Tibial artery (tissue), 4 donors: ENCODE results near the gene PIGU.
"Not testable (repeated sequence)": the region's sequence is repeated elsewhere in the genome, so short reads cannot be mapped to it uniquely, and the experiment has no call there.

ENCODE experiments used
- DNase-seq, 2 donors: peaks; one replicate each; pipeline ENCODE4 v3.0.0-alpha.2; 2019
- H3K27ac ChIP-seq, 2 donors: fragments of 200-600 bp; sonication (generic) in 1 of 2; 1 replicate in 1 of 2; 2 replicates in 1 of 2; pipeline ENCODE4 v1.5.1; 2018 to 2019; ENCODE audit warnings: mild to moderate bottlenecking in 1 of 2
- H3K27me3 ChIP-seq, 2 donors: fragments of 200-600 bp; sonication (generic) in 1 of 2; one replicate each; pipeline versions ENCODE4 v1.5.1 to v1.6.0; 2016 to 2019
- H3K36me3 ChIP-seq, 3 donors: fragments of 200-600 bp; sonication (generic) in 2 of 3; one replicate each; pipeline ENCODE4 v1.5.1; 2016 to 2019; ENCODE audit warnings: mild to moderate bottlenecking in 2 of 3
- H3K4me1 ChIP-seq, 4 donors: fragments of 200-600 bp; sonication (generic) in 2 of 4; 1 replicate in 3 of 4; 2 replicates in 1 of 4; pipeline ENCODE4 v1.5.1; 2016 to 2019
- H3K4me3 ChIP-seq, 2 donors: fragments of 200-600 bp; sonication (generic) in 1 of 2; 1 replicate in 1 of 2; 2 replicates in 1 of 2; pipeline ENCODE4 v1.5.1; 2018 to 2019; ENCODE audit warnings: mild to moderate bottlenecking in 2 of 2
- H3K9me3 ChIP-seq, 3 donors: fragments of 200-600 bp; sonication (generic) in 1 of 3; one replicate each; pipeline ENCODE4 v1.5.1; 2016 to 2019
- CTCF ChIP-seq, 2 experiments: fragments of 200-600 bp in 1 of 2; fragments of 450-650 bp in 1 of 2; IDR thresholded peaks; one replicate each; pipeline ENCODE4 v1.5.1; 2017 to 2019; ENCODE audit warnings: antibody characterized with exemption in 2 of 2, mild to moderate bottlenecking in 1 of 2, moderate library complexity in 1 of 2
- intact Hi-C: fragments of 100-400 bp; cut with DNase I; formaldehyde crosslinking; loops from one replicate; pipeline ENCODE4 v1.15.0; 2023; ENCODE audit warnings: low total_unique reads

PIGU gene

GRCh38 chr20:34516247-34517113 is 160.4 kb downstream of the PIGU start, which contains the start of gene DYNLRB1:
DYNLRB1 (plus strand) TSS chr20:34516422; CDS start chr20:34516459, 37 bp downstream.
- peak in 1 of 2 experiments; percentile 7 for TF ChIP-seq CTCF (IDR thresholded peaks at IDR 0.05)
- DNase-seq, result peak; percentile 98
- Histone ChIP-seq H3K4me3 (peak within 1 kb of the TSS; percentile 78 to 86), H3K27me3 (no peaks in the 10 kb centered on the region), H3K4me1 (peaks cover 0 to 55% (median 15%) of the 10 kb centered on the region in 4 donors), H3K9me3 (no peaks in the 10 kb centered on the region), H3K27ac (peak within 1 kb of the TSS; percentile 95 to 96), H3K36me3 (peaks cover 0 to 10% (median 9%) of the 10 kb centered on the region in 3 donors)
- intact Hi-C loops, result no loop called here

- intact Hi-C loops, result no loop called here
- no peaks in the 10 kb centered on the region for H3K27me3 ChIP-seq
- H3K36me3 ChIP-seq, result peaks cover 0 to 9% (median 5%) of the 10 kb centered on the region in 3 donors
- peak overlapping the region; percentile 78 to 86 for H3K4me3 ChIP-seq
- peaks cover 0 to 50% (median 15%) of the 10 kb centered on the region in 4 donors for H3K4me1 ChIP-seq
- H3K27ac ChIP-seq, result peak overlapping the region; percentile 95 to 96
- no peak for DNase-seq
- no peaks in the 10 kb centered on the region for H3K9me3 ChIP-seq
- TF ChIP-seq CTCF (IDR thresholded peaks at IDR 0.05), result no peak
Observed at GRCh38 chr20:34515484-34516246, 161.2 kb downstream of the PIGU start.

GRCh38 chr20:34514897-34515483 is 161.9 kb downstream of the PIGU start:
- Histone ChIP-seq H3K4me3 (peak overlapping the region; percentile 78 to 86), H3K27me3 (no peaks in the 10 kb centered on the region), H3K36me3 (peaks cover 0 to 4% (median 0%) of the 10 kb centered on the region in 3 donors), H3K4me1 (peaks cover 0 to 45% (median 12%) of the 10 kb centered on the region in 4 donors), H3K27ac (peak overlapping the region; percentile 95 to 96), H3K9me3 (no peaks in the 10 kb centered on the region)
- no peak for DNase-seq
- intact Hi-C loops, result no loop called here
- TF ChIP-seq CTCF (IDR thresholded peaks at IDR 0.05), result no peak

GRCh38 chr20:34514034-34514433 is 162.9 kb downstream of the PIGU start:
- peaks cover 0 to 36% (median 11%) of the 10 kb centered on the region in 4 donors for H3K4me1 ChIP-seq
- intact Hi-C loops, H3K9me3 ChIP-seq, H3K27me3 ChIP-seq, H3K36me3 ChIP-seq, H3K27ac ChIP-seq, DNase-seq, H3K4me3 ChIP-seq: not testable (repeated sequence)

GRCh38 chr20:34512955-34513419 is 163.9 kb downstream of the PIGU start:
- peaks cover 1 to 17% (median 13%) of the 10 kb centered on the region in 3 donors for H3K36me3 ChIP-seq
- intact Hi-C loops, result no loop called here

More at GRCh38 chr20:34512955-34513419, 163.9 kb downstream of the PIGU start:
- Histone ChIP-seq H3K4me3 (no peak overlapping the region), H3K27ac (no peak overlapping the region), H3K27me3 (no peaks in the 10 kb centered on the region), H3K4me1 (peaks cover 0 to 26% (median 6%) of the 10 kb centered on the region in 4 donors), H3K9me3 (no peaks in the 10 kb centered on the region)
- TF ChIP-seq CTCF (IDR thresholded peaks at IDR 0.05), result no peak
- DNase-seq, result no peak
